ENCODE measurements around the gene L3MBTL2.

The L3MBTL2 gene

GRCh38 chr22:41280854-41281253, 75.7 kb downstream of the L3MBTL2 start:
- no peak for DNase-seq
